Measurements from ENCODE around the gene CTIF.

Gene CTIF

GRCh38 chr18:48577478-48578190 is 38.8 kb downstream of the CTIF start:
- no peak for DNase-seq

- no peak for DNase-seq
Measured at GRCh38 chr18:48578289-48578688, 39.5 kb downstream of the CTIF start.

DNA sequence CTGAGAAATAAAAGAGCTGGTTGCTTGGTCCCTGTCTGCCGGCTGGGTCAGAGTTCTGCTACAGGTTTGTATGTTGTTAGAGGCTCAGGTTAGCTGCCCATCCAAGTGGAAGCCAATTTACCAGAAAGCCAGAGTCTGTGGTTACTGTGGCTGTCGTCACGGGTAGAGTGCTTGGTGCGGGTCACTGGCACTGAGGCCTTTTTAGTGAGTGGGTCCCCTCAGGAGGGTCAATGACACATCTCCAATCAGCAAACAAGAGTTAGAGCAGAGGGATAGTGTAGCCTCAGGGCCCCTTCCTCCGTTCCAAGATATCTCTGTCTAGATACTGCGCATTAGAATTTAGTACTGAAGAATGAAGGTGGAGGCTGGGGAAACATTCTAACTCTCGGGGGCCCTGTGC is 41.2 kb downstream of the CTIF start:
- DNase-seq = no peak

DNA sequence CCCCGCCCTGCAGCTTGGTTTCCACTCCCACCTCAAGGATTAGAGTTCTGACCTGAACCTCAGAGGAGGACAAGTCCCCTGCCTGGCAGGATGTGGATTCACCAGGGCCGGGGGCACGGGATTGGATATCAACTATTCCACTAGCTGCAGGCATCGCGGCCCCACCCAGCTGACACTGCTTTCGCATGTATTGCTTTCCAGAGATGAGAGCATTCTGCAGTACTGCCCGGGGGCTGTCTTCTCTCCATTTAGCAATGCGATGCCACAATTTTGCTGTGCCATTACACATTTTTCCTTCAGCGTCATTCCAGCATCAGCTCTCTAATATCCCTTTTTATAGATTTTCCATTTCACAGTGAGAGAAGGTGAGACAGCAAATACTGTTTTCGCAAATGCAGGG is 42.0 kb downstream of the CTIF start:
- no peak for DNase-seq

- DNase-seq = no peak
Measured at GRCh38 chr18:48581206-48581605, 42.4 kb downstream of the CTIF start.

DNA sequence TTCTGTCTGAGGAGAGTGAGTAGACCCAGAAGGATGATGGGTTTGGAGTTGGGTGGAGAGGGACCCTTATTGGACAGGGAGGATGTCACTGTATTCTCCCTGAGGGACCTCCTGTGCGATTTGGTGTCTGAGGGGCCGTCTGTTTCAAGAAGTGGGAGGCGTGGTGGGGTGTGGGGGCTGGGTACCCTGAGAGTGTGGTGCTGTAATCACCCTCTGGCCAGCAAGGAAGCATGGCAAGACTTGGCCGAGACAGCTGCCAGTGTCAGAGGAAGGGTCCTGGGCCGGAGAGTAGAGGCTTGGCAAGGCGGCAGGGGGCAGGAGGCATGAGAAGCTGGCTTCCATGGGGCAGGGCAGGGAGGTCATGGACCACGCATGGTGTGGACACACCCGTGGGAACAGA is 43.1 kb downstream of the CTIF start:
- no peak for DNase-seq

DNA sequence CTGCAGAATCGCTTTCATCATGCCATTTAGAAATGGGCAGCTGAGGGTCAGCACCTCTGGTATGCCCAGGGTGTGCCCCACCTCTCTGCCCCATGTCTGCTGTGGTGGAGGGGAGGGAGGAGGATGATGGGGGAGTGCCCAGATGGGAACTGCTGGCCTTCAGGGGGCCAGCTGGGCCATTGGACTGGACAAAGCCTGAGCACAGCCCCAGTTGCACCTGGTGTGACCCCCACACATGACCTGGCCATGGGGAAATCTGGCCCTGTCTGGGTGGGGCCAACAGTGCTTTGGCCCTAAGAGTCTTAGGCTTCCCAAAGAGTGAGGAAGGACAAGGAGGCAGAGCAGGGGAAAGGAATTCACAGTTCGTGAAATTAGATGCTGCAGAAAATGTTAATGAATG is 44.1 kb downstream of the CTIF start:
- no peak for DNase-seq

DNA sequence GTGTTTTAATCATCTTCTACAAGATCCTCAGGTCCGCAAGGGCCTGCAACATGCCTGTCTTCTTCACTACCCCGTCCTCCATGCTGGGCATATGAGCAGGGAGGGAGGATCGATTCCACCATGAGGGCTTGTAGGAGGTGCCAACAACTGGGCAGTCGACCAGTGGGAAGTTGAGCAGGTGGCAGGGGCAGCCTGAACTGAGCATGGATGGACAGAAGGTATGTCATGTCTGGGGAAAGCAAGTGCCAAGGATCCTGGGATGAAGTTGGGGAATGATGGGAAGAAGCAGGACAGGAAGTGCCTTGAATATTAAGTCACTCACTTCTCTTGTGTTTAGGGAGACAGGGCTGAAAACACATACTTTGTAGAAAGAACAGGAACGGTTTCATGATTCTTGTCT is 44.7 kb downstream of the CTIF start:
- DNase-seq = no peak

- no peak for DNase-seq
Measured at GRCh38 chr18:48589797-48590519, 51.1 kb downstream of the CTIF start.

GRCh38 chr18:48590678-48591077 is 51.8 kb downstream of the CTIF start:
- DNase-seq = no peak

DNA sequence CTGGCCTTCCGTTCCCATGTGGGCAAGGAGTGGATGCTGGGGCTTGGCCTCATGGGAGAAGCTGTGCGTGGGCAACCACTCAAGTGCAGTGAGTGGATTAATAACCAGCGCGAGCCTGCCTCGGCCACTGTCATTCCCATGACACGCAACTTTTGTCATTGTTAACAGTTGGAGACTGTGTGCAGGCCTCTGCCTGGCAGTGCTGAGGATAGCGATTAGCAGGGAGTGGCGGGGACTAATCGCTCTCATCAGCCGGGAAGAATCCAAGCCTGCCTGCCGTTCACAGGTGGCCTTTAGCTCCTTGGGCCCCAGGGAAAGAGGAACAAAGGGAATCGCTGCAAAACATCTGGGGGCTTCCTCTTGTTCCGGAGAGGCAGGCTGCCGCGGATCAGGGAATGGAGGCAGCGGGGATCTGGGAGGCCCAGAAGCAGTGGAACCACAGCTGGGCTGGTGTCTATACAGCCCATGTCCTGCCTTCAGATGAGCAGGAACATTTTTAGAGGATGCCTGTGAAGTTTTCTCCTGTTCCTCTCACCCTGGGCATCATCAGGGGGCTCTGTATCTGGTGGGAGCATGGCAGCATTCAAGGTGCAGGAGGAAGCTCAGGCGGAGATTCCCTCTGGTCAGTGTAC is 53.8 kb downstream of the CTIF start:
- no peak for DNase-seq

DNA sequence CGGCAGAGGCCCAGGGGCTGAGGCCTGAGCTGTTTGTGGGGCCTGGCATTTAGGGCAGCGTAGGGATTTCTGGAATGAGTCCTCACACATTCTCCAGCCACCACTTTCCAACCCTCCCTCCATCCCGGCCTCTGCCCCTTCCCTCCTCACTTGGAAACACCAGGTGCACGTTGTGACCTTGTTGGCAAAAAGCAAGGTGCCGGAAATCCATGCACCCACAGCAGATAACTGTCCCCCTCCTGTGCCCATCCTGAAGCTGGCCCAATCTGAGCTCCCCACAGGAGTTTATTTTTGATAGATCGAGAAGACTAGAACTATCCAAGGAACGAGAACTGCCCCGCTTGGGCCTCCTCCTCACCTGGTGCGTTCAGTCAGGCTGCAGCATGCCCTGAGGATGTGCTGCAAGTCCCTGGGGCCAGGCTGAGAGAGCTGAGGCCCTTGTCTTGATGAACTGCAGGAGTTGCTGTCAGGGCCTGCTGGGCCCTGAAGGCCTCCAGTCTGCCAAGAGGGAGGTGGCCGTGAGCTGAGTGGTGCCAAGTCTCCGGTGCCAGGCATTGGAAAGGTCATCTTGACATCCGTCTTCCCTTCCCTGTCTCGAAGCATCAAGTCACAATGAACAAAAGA is 55.8 kb downstream of the CTIF start:
- no peak for DNase-seq

DNA sequence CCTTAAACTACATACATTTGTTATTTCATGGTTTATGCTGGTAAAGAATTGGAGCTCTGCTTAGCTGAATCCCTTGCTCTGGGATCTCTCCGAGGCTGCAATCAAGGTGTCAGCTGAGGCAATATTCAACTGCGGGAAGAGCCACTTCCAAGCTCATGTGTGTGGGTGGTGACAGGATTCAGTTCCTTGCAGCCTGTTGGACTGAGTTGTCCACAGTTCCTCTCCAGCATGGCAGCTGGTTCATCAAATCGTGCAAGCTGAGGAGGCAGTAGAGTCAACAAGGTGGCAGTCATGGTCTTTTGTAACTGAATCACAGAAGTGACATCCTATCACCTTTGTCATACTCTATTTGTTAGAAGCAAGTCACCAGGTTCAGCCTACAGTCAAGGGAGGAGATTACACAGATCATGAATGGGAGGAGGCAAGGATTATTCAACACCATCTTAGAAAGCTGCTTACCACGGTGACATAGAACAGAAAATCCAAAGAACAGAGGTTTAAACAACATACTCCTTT is 56.9 kb downstream of the CTIF start:
- DNase-seq = no peak

DNA sequence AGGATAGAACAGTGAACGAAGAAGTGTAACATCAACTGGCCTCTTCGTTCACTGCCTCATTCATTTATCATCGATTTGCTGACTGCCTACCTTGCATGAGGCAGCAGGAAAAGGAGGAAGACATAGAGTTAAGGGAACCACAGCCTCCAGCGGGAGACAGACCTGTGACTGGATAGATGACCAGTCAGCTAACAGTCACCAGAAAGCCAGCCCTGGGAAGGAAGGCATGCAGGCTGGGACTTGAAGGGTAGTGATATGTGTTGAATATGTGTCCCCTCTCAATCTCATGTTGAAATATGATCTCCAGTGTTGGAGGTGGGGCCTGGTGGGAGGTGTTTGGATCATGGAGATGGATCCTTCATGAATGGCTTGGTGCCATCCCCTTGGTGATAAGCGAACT is 58.3 kb downstream of the CTIF start:
- no peak for DNase-seq

DNA sequence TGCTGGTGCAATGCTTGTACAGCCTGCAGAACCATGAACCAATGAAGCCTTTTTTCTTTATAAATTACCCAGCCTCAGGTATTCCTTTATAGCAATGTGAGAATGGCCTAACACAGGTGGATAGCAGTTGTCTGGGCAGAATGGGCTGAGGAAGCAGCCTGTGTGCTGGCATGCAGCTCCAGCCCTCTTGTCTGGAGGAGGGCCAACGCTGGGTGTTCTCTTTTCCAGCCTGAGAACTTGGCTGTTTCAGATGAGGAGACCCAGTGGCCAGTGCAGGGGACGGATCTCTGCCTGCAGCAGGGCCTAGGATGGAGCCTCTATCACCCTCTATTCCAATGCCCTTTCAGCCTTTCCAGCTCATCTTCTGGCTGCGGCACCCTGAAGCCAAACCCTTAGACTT is 58.8 kb downstream of the CTIF start:
- DNase-seq = no peak

DNA sequence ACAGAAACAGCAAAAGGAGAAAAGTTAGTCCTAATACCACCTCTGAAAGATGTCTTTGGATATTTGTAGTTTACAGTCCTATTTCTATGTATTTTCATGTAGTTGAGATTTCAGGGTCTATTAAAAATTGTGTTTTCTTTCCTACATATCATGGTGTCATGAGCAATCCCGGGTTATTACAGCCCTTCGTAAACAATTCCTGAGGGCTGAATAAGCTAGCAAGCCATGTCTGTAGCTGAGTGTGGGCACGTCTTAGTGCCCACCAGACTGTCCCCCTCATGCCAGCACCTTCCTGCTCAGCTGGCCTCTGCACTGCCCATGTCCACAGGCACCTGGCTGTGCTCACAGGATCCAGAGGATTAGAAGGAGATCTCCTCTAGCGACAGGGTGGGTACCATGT is 60.6 kb downstream of the CTIF start:
- no peak for DNase-seq

DNA sequence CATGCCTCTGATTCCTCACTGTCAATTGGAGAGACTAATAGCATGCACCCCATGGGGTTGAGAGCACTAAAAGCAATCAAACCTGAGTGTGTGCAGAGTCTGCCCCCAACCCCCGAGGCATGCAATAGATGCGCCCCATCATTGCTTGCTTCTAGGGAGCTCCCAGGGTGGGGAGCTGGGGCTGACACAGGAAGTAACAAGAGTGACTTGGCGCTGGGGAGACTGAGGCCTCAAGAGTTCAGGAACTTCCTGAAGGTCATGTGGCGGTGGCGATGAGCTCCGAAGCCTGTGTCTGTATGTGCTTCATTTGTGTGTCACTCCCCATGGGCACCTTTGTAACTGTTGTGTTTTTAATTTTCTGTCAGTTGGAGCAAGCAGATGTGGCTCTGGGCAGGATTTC is 61.2 kb downstream of the CTIF start:
- DNase-seq = no peak

DNA sequence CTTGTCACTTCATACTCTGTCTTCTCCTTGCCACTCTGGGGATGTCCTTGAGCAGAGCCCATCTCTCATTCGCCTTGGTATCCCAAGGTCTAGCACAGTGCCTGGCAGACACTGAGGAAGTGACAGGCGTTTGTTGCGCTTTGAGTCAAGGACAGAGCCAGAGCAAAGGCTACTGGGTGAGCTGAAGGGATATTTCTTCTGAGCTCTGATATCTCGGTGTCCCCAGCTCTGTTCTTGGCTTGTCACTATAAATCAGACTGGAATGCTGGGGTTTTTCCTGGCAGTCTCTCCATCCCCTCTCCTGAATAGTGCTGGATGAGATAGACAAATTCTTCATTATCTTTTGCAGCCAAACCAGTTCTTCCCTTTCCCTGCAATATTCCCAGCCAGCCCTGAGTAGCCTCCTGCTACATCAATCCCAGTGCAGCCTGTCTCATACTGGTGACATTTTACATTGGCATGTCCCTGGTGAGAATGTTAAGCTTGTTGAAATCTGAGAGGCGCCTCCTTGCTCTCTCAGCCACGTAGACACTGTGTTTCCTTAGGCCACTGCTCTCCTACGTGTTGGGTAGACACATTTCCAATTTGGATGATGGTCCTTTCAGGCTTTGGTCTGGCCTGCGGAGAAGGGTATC is 61.7 kb downstream of the CTIF start:
- DNase-seq = no peak

DNA sequence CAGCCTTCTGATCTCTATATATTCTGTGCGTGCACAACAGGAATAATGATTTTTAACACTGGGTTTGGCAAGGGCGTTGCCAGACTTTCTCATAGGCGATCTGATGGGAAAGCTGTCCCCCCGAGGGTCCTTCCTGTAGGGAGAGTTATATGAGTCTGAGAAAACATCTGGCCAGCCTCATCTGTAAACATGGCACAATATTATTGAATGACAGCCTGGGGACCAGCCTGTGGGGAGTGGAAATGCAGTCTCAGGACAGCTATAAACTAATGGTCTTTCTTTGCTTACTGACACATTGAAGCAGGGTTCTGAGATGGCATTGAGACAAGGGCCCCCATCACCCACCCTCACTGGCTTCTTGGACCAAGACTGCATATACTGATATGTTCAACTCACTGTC is 62.5 kb downstream of the CTIF start:
- no peak for DNase-seq

- DNase-seq = no peak
Measured at GRCh38 chr18:48602759-48603390, 64.0 kb downstream of the CTIF start.

- DNase-seq = peak; percentile 15
Measured at GRCh38 chr18:48605408-48605845, 66.6 kb downstream of the CTIF start.
